GM12892 (cell line): ENCODE data around the gene ERMARD.
"Not testable (repeated sequence)": the region's sequence is repeated elsewhere in the genome, so short reads cannot be mapped to it uniquely, and the experiment has no call there.

Experiments
- DNase-seq: peaks from one replicate; pipeline ENCODE4 v3.0.0; 2011; ENCODE audit not compliant: insufficient read length
- FAIRE-seq: peaks from 2 replicates; lab custom pipeline; 2011; peaks lifted over from hg19 to GRCh38; lab: Jason Lieb, UNC
- POLR2A ChIP-seq: IDR thresholded peaks from 2 replicates; pipeline ENCODE4 v1.6.1; 2011; ENCODE audit warnings: low read depth, low read length, control low read depth
- POLR2AphosphoS5 ChIP-seq: IDR thresholded peaks from 2 replicates; pipeline ENCODE4 v1.6.1; 2011; ENCODE audit warnings: low read depth, low read length, control low read depth
- TAF1 ChIP-seq: IDR thresholded peaks from 2 replicates; pipeline ENCODE4 v1.6.1; 2011; ENCODE audit warnings: low read depth, mild to moderate bottlenecking, control low read depth, low read length, borderline replicate concordance

ERMARD gene

GRCh38 chr6:169741344-169741743 lies 10.1 kb upstream of the ERMARD start:
- TF ChIP-seq POLR2A (no peak), TAF1 (no peak), POLR2AphosphoS5 (no peak)
- no peak for DNase-seq
- FAIRE-seq, result no peak

GRCh38 chr6:169745405-169745804 lies 6.0 kb upstream of the ERMARD start:
- no peak for TF ChIP-seq POLR2AphosphoS5
- TF ChIP-seq POLR2A, result no peak
- TF ChIP-seq TAF1, result no peak
- FAIRE-seq, result no peak
- no peak for DNase-seq

- TF ChIP-seq POLR2A, result no peak
- no peak for TF ChIP-seq POLR2AphosphoS5
- no peak for TF ChIP-seq TAF1
- DNase-seq (no peak), FAIRE-seq (no peak)
Observed at GRCh38 chr6:169746556-169746955, 4.9 kb upstream of the ERMARD start.

- TF ChIP-seq POLR2AphosphoS5 (no peak), POLR2A (no peak)
- DNase-seq, result no peak
- FAIRE-seq, result no peak
Observed at GRCh38 chr6:169752074-169752623, 727 bp downstream of the ERMARD start.

- DNase-seq, result no peak
- FAIRE-seq, result no peak
- TF ChIP-seq POLR2A, result no peak
- no peak for TF ChIP-seq POLR2AphosphoS5
- no peak for TF ChIP-seq TAF1
Observed at GRCh38 chr6:169755162-169755561, 3.7 kb downstream of the ERMARD start.

GRCh38 chr6:169763308-169763707 lies 11.9 kb downstream of the ERMARD start:
- no peak for FAIRE-seq
- DNase-seq, result no peak
- TF ChIP-seq TAF1 (no peak), POLR2AphosphoS5 (no peak), POLR2A (no peak)

GRCh38 chr6:169763881-169764280 lies 12.5 kb downstream of the ERMARD start:
- FAIRE-seq (no peak), DNase-seq (no peak)
- TF ChIP-seq POLR2A (no peak), POLR2AphosphoS5 (no peak), TAF1 (no peak)

GRCh38 chr6:169765789-169766188 lies 14.4 kb downstream of the ERMARD start:
- not testable (repeated sequence) for FAIRE-seq, DNase-seq

- no peak for DNase-seq
- no peak for FAIRE-seq
- no peak for TF ChIP-seq TAF1
Observed at GRCh38 chr6:169766232-169766631, 14.8 kb downstream of the ERMARD start.

- FAIRE-seq, result no peak
- TF ChIP-seq POLR2AphosphoS5 (no peak), POLR2A (no peak), TAF1 (no peak)
Observed at GRCh38 chr6:169766921-169767736, 15.7 kb downstream of the ERMARD start.

GRCh38 chr6:169774347-169774746 lies 22.9 kb downstream of the ERMARD start:
- DNase-seq (no peak), FAIRE-seq (no peak)
- TF ChIP-seq POLR2AphosphoS5 (no peak), POLR2A (no peak), TAF1 (no peak)

More at GRCh38 chr6:169766921-169767736, 15.7 kb downstream of the ERMARD start:
- no peak for DNase-seq

- FAIRE-seq (no peak), DNase-seq (no peak)
- TF ChIP-seq TAF1 (no peak), POLR2A (no peak), POLR2AphosphoS5 (no peak)
Observed at GRCh38 chr6:169775321-169775720, 23.9 kb downstream of the ERMARD start.
